GM12892 (cell line): Measurements from ENCODE around the gene ZNF836.

ENCODE experiments used
- POLR2A ChIP-seq: IDR thresholded peaks from 2 replicates; pipeline ENCODE4 v1.6.1; 2011; ENCODE audit warnings: low read depth, low read length, control low read depth
- TAF1 ChIP-seq: IDR thresholded peaks from 2 replicates; pipeline ENCODE4 v1.6.1; 2011; ENCODE audit warnings: low read depth, mild to moderate bottlenecking, control low read depth, low read length, borderline replicate concordance

- TF ChIP-seq TAF1 (no peak), POLR2A (no peak)
Measured at GRCh38 chr19:52155596-52156359, 15.6 kb downstream of the ZNF836 start.
